Inflammatory macrophage (primary cell): Measurements from ENCODE around the gene NEURL1.
A peak's percentile ranks its signal among the peaks of the same experiment; 100 is the strongest.
"Not testable (repeated sequence)": the region's sequence is repeated elsewhere in the genome, so short reads cannot be mapped to it uniquely, and the experiment has no call there.

Experiments used
- DNase-seq, 2 donors: peaks; one replicate each; pipeline ENCODE4 v3.0.0-alpha.2; 2020 to 2022

The NEURL1 gene

DNA sequence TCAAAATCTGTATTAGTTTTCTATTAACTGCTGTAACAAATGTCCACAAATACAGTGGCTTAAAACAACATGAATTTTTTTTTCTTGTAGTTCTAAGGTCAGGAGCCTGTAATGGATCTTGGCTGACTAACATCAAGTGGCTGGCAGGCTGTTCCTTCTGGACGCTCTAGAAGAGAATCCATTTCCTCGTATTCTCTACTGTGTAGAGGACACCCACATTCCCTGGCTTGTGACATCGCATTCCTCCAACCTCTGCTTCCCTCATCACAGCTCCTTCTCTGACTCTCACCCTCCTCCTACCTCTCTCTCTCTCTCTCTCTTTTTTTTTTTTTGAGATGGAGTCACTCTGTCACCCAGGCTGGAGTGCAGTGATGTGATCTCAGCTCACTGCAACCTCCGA, 30.0 kb upstream of the NEURL1 start:
- peak; percentile 61 to 87 for DNase-seq

DNA sequence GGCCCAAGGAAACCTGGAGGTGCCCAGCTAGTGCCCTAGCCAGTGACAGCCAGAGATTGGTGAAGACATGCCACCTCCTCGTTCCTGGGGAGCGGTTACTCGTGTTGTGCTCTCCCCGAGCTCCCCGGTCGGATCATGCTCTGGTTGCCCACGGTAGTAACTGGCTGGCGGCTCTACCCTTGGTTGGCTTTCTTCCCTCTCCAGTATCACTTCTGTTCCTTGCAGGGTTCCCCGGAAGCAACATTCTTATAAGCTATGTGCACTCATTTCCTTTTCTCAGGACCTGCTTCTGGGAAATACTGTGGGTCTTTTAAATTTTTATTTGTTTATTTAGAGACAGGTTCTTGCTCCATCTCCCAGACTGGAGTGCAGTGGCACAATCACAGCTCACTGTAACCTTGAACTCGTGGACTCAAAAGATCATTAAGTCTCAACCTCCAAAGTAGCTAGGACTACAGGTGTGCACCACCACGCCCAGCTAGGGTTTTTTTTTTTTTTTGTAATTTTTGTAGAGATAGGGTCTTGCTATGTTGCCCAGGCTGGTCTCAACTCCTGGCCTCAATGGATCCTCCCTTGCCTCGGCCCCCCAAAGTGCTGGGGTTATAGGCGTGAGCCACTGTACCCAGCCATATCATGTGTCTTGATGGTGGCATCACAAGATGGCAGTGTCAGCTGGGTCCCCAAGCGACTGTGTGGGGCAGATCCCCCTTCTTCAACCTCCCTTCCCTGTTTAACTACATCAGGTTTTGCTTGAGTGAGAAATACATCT, 27.9 kb upstream of the NEURL1 start:
- DNase-seq = peak; percentile 58 to 62

- no peak for DNase-seq
Observed at GRCh38 chr10:103466734-103467133, 26.8 kb upstream of the NEURL1 start.

GRCh38 chr10:103467406-103467805, 26.1 kb upstream of the NEURL1 start:
- DNase-seq = peak in 1 of 2 donors; percentile 18

DNA sequence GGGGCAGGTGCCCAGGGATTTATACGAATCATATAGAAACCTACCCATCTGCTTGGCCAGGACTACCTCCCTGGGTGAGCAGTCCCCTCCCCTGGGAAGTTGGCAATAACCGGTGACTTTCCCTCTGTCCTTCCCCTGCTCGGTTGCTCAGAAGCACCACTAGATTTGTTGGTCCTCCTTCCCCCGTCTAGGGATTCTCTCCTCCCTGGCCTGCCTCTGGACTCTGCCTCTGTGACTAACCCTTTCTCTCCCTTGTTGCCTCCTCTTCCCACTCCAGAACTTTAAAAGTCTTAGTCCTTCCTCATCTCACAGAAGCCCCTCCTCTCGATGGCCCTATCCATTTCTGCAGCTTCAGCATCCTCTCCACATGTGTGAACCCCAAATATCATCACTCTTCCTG, 24.3 kb upstream of the NEURL1 start:
- peak in 1 of 2 donors; percentile 30 for DNase-seq

DNA sequence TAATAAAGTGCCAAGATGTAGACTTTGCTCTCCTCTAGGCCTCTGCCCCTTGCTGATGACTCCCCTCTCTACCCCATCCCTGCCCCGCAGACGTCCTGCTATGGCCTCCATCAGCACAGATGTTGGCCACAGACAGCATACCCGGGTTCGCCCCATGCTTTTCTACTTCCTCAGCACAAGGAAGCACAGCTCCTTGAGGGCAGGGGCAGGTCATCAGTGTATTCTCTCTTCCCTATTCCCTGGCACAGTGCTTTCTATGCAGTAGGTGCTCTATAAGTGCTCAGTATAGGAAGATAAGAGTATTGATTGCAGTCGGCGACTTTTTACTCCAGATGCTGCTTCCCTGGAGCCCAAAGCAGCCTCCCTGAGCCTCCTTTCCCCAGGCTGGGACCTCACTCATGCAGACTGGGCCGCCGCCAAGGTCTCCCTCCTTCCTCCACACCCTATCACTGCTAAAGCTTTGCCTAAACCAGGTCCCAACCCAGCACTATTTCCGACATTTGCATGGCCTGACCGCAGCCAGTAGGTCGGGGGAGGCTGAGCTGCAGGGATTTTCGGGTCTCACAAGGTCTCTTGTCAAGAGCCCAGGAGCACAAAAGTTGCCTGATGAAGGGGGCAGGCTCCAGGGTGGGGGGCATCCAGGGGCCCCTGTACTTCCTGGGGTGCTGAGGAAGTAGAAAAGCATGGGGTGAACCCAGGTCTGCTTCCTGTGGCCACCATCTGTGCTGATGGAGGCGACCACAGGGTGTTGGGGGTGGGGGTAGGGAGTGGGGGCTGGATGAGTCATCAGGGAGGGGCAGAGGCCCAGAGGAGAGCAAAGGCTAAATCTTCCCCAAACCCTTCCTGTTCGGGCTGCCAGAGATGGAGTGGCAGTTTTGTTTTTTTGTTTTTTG, 22.5 kb upstream of the NEURL1 start:
- peak; percentile 76 to 84 for DNase-seq

- DNase-seq = peak in 1 of 2 donors; percentile 27
Observed at GRCh38 chr10:103472005-103472404, 21.5 kb upstream of the NEURL1 start.

- DNase-seq = no peak
Observed at GRCh38 chr10:103473261-103473671, 20.2 kb upstream of the NEURL1 start.

DNA sequence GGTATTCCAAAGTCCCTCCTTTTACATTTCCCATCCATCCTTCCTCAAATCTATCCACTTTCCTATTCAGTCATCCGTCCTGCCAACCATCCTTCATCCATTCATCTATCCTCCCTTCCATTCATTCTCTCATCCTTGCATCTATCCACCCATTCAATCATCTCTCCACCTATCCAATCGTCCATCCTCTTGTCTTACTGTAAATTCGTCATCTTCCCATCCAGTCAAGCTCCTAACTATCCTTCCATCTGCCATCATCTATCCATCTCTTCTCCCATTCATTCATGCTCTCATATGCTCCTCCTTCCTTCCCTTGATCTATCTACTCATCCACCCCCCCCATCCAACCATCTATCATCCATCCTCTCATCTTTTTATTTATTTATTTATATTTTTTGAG, 19.4 kb upstream of the NEURL1 start:
- DNase-seq = no peak

GRCh38 chr10:103475437-103475836, 18.1 kb upstream of the NEURL1 start:
- DNase-seq = no peak

DNA sequence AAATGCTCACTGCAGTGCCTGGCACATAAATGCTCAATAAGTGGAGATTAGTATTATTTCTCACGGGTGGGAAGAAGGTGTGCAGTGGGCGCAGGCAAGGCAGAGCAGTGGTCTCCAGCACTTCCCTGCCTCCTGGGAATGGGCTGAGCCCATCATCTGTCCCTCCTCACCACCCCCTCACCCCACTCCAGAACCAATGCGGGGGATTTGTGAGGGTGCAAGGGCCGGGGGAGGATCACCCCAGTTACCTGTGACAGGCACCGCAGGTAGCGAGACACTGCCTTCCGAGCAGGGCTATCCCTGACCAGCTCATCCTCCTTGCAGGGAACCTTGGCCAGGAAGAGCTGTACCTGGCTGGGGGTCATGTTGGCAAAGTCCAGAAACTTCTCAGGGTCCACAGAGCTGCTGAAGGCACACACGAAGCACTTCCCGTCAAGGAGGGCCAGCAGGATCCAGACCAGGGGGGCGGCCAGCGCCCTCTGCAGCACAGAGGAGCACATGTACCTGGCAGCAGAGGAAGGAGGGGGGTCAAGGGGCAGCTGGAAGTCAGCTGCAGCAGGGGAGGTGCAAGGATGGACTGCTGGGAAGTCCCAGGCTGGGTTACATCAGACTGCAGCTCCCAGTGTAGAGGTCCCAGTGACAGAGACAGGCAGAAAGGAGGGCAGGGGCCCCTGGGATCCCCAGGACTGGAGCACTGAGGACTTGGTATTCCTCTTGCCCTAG, 17.3 kb upstream of the NEURL1 start:
- peak; percentile 20 to 66 for DNase-seq

DNA sequence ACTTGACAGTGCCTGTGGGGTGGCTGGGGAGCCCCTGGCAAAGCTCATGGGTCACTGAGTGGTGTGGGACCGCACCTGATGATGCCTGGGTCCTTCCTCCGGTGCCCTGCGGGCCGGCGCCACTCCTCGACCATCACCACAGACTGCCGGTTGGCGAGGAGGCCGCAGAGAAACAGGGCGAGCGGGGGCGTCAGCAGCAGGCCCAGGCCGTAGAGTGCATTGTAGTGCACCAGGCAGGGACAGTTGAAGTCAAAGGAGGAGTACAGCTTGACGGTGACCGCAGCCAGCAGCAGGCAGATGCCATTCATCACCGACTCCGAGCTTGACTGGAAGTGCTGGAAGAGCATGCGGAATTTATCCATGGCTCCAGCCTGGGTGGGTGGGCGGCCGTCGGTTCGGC, 14.8 kb upstream of the NEURL1 start:
- no peak for DNase-seq

DNA sequence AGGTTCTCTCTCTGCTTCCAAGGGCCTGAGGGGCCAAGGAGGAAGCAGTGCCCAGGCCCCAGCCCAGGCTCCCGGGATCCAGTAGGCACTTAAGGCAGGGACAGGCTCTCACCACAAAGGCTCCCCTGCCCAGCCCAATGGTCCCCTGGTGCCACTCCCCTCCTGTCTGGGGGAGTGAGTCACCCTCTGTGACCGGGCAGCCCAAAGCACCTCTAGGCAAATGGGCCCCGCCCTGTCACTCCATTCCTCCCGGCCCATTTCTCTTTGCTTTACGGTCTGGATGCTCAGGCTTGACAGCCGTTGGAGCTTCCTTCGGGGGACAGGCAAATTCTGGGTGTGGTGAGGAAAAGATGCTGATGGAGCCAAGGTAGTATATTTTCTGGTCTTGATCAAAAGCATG, 14.4 kb upstream of the NEURL1 start, which contains the start of gene CALHM3:
TSS of gene CALHM3 (minus strand) at position 106 of the 400 bp plus-strand sequence. CDS start 208 bp downstream, outside the sequence.
- no peak for DNase-seq

- DNase-seq = no peak
Observed at GRCh38 chr10:103480521-103480920, 13.0 kb upstream of the NEURL1 start.

DNA sequence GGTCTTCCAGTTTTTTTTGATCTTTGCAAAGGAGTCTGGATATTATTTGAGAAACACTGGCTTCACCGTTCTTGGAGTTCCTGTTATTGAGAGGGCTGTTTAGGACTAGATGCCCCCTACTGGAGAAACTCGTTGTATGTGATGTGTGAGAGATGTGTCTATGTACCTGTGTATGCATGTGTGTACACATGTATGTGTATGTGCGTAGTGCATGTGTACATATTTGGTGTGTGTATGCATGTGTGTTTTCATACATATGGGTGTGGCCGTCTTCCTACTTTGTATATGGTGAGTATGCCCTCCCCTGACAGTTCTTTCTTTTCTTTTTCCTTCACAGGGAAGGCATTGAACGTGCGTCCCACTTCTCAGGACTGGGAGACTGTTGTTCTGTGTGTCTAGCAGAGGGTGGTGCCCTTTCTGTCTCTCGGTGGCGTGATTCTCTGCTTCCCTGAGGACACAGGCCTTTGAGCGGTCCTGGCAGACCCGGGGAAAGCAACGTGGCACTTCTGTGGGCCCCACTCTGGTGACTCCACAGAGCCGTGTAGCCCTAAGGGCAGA, 11.5 kb upstream of the NEURL1 start:
- DNase-seq = peak; percentile 80 to 83

- not testable (repeated sequence) for DNase-seq
Observed at GRCh38 chr10:103486635-103487409, 6.7 kb upstream of the NEURL1 start.

DNA sequence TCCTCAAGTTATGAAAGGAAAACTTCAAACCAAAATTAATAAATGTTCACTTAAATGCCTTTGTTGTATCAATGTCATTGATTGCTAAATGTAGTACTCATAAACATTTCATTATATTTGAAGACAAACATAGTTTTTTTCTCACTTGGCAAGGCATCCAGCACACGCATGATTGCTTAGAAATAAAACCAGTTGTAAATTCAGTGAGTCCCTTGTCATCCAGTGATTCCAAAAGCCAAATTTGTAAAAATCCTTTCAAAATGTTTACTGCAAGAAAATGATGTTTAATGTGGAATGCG, 6.1 kb upstream of the NEURL1 start:
- no peak for DNase-seq

DNA sequence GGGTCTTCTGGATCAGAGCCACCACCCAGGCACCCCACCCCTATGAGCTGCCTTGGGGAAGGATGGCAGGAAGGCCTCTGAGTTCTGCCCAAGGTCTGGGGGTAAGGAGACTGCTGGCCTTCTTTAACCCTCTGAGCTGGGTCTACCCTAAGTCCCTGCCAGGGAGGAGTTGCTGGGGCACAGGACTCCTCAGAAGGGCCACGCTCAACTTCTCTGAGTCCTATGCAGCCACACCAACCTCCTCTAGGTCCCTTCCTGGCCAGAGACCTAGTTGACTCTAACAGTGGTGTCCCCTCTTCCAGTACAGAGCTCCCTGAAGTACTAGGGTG, 2.6 kb upstream of the NEURL1 start:
- DNase-seq = no peak

GRCh38 chr10:103491729-103492364, 1.7 kb upstream of the NEURL1 start:
- no peak for DNase-seq

GRCh38 chr10:103492655-103493261, 747 bp upstream of the NEURL1 start:
- DNase-seq = no peak
